IMR-90 (cell line): ENCODE data around the gene PGR. TPM values are rescaled to one million over a fixed set of nuclear protein-coding genes. Genes with fewer than 3 reads are reported as not detected.

Experiments
- ATAC-seq: fragments of 200-7000 bp; cut with Tn5 transposase; 2 replicates; pipeline ENCODE4 v1.9.1; 2020; ENCODE audit warnings: low read depth, mild to moderate bottlenecking, moderate library complexity
- BruUV-seq: library from RNA; stranded (reverse); fragments of 400-500 nt; replicated peaks from 2 replicates; lab custom pipeline; 2021; lab: Mats Ljungman, UMichigan
- CTCF ChIA-PET: fragments of 300-600 bp; formaldehyde crosslinking; extraction: SDS; loops from one replicate; lab custom pipeline; 2021; ENCODE audit warnings: antibody characterized with exemption; lab: Yijun Ruan, JAX
- POLR2A ChIA-PET: fragments of 300-600 bp; sonication (Branson Sonifier 250); formaldehyde crosslinking; loops from one replicate; lab custom pipeline; 2022; ENCODE audit warnings: antibody characterized with exemption; ENCODE audit not compliant: unreplicated experiment; lab: Charles Lee
- DNase-seq: peaks from one replicate; pipeline ENCODE4 v3.0.0; 2013
- H2AFZ ChIP-seq: replicated peaks from 2 replicates; pipeline ENCODE3; 2013; ENCODE audit warnings: low read length, mild to moderate bottlenecking; ENCODE audit not compliant: poor library complexity
- H2AK5ac ChIP-seq: 2 replicates; pipeline ENCODE4 v1.6.1; 2013; ENCODE audit warnings: low read depth, low read length, inconsistent platforms
- H2AK9ac ChIP-seq: replicated peaks from 2 replicates; pipeline ENCODE3; 2013; ENCODE audit warnings: mild to moderate bottlenecking, low read depth, low read length, moderate library complexity; ENCODE audit not compliant: poor library complexity
- H2BK120ac ChIP-seq: 2 replicates; pipeline ENCODE4 v1.6.1; 2013; ENCODE audit warnings: low read depth, low read length, inconsistent platforms
- H2BK15ac ChIP-seq: 3 replicates; pipeline ENCODE4 v1.6.1; 2013; ENCODE audit warnings: low read depth, low read length, inconsistent platforms
- H2BK20ac ChIP-seq: 2 replicates; pipeline ENCODE4 v1.6.1; 2013; ENCODE audit warnings: low read depth, mild to moderate bottlenecking, inconsistent platforms, low read length, moderate library complexity
- H2BK5ac ChIP-seq: 2 replicates; pipeline ENCODE4 v1.6.1; 2013; ENCODE audit warnings: mild to moderate bottlenecking, low read depth, low read length, inconsistent platforms; ENCODE audit not compliant: poor library complexity, severe bottlenecking
- H3K14ac ChIP-seq: replicated peaks from 2 replicates; pipeline ENCODE4 v1.6.1; 2013; ENCODE audit warnings: low read depth, low read length, inconsistent platforms
- H3K18ac ChIP-seq: 2 replicates; pipeline ENCODE4 v1.6.1; 2013; ENCODE audit warnings: low read depth, low read length, control low read depth
- H3K23ac ChIP-seq: 2 replicates; pipeline ENCODE4 v1.6.1; 2013; ENCODE audit warnings: low read depth, low read length, inconsistent platforms
- H3K27ac ChIP-seq: 2 replicates; pipeline ENCODE4 v1.5.1; 2013; ENCODE audit warnings: mild to moderate bottlenecking, control low read depth, low read length; ENCODE audit not compliant: insufficient read depth
- H3K27me3 ChIP-seq: 2 replicates; pipeline ENCODE4 v1.6.1; 2013; ENCODE audit warnings: low read length; ENCODE audit not compliant: control insufficient read depth, insufficient read depth
- H3K36me3 ChIP-seq: 2 replicates; pipeline ENCODE4 v1.6.1; 2013; ENCODE audit warnings: low read length, mixed read lengths; ENCODE audit not compliant: control insufficient read depth, insufficient read depth
- H3K4ac ChIP-seq: 2 replicates; pipeline ENCODE4 v1.6.1; 2013; ENCODE audit warnings: low read depth, low read length, inconsistent platforms
- H3K4me1 ChIP-seq: 2 replicates; pipeline ENCODE4 v1.6.1; 2013; ENCODE audit warnings: low read length, mixed read lengths; ENCODE audit not compliant: control insufficient read depth, insufficient read depth
- H3K4me2 ChIP-seq: 2 replicates; pipeline ENCODE4 v1.6.1; 2013; ENCODE audit warnings: low read depth, mild to moderate bottlenecking, control low read depth, low read length, moderate library complexity
- H3K4me3 ChIP-seq: 2 replicates; pipeline ENCODE4 v1.5.1; 2013; ENCODE audit warnings: low read depth, mild to moderate bottlenecking, control low read depth, low read length, moderate library complexity; ENCODE audit not compliant: insufficient read depth
- H3K56ac ChIP-seq: 2 replicates; pipeline ENCODE4 v1.6.1; 2013; ENCODE audit warnings: low read length, inconsistent platforms; ENCODE audit not compliant: insufficient read depth; ENCODE audit errors: extremely low read depth
- H3K79me1 ChIP-seq, 2 experiments: 2 replicates each; pipeline ENCODE4 v1.6.1; 2013; ENCODE audit warnings: low read length in 2 of 2, inconsistent platforms in 1 of 2, low read depth in 1 of 2
- H3K9ac ChIP-seq: 2 replicates; pipeline ENCODE4 v1.6.1; 2013; ENCODE audit warnings: low read depth, low read length, control low read depth
- H3K9me1 ChIP-seq: 2 replicates; pipeline ENCODE4 v1.6.1; 2013; ENCODE audit warnings: low read length, inconsistent platforms; ENCODE audit not compliant: insufficient read depth
- H3K9me3 ChIP-seq: 2 replicates; pipeline ENCODE4 v1.6.1; 2013; ENCODE audit warnings: low read length; ENCODE audit not compliant: control insufficient read depth, insufficient read depth
- H4K20me1 ChIP-seq: 2 replicates; pipeline ENCODE4 v1.6.1; 2013; ENCODE audit warnings: low read length, inconsistent platforms; ENCODE audit not compliant: insufficient read depth
- H4K5ac ChIP-seq: 2 replicates; pipeline ENCODE4 v1.6.1; 2013; ENCODE audit warnings: mild to moderate bottlenecking, low read depth, low read length, control low read depth
- H4K8ac ChIP-seq, 2 experiments: 2 replicates each; pipeline ENCODE4 v1.6.1; 2013; ENCODE audit warnings: low read depth in 2 of 2, low read length in 2 of 2, control low read depth in 1 of 2, inconsistent platforms in 1 of 2
- H4K91ac ChIP-seq: 2 replicates; pipeline ENCODE4 v1.6.1; 2013; ENCODE audit warnings: low read depth, low read length, inconsistent platforms; ENCODE audit not compliant: insufficient read depth
- CEBPB ChIP-seq: IDR thresholded peaks from 2 replicates; pipeline ENCODE4 v1.6.1; 2012; ENCODE audit warnings: low read depth, low read length, improper control_type of control experiment
- CTCF ChIP-seq: conservative IDR thresholded peaks from 2 replicates; pipeline ENCODE4 v1.5.1; 2012; ENCODE audit warnings: mild to moderate bottlenecking, low read depth, low read length, improper control_type of control experiment
- ELK1 ChIP-seq: fragments of 150-350 bp; IDR thresholded peaks from 2 replicates; pipeline ENCODE4 v1.6.1; 2016; ENCODE audit warnings: low read depth, mild to moderate bottlenecking, low read length, moderate library complexity, borderline replicate concordance
- MAFK ChIP-seq: IDR thresholded peaks from 2 replicates; pipeline ENCODE4 v1.6.1; 2012; ENCODE audit warnings: low read depth, low read length, improper control_type of control experiment
- POLR2A ChIP-seq: IDR thresholded peaks from 2 replicates; pipeline ENCODE4 v1.6.1; 2012; ENCODE audit warnings: mild to moderate bottlenecking, low read depth, low read length
- RCOR1 ChIP-seq: IDR thresholded peaks from 2 replicates; pipeline ENCODE4 v1.6.1; 2012; ENCODE audit warnings: mild to moderate bottlenecking, low read length, improper control_type of control experiment; ENCODE audit not compliant: insufficient replicate concordance
- RFX5 ChIP-seq: IDR thresholded peaks from 2 replicates; pipeline ENCODE4 v1.8.0; 2012; ENCODE audit warnings: low read depth, mild to moderate bottlenecking, low read length, moderate library complexity
- SMC3 ChIP-seq: fragments of 150-350 bp; IDR thresholded peaks from 2 replicates; pipeline ENCODE4 v1.6.1; 2016; ENCODE audit warnings: low read depth, mild to moderate bottlenecking, antibody characterized with exemption, low read length, moderate library complexity
- USF2 ChIP-seq: fragments of 150-350 bp; IDR thresholded peaks from 2 replicates; pipeline ENCODE4 v1.6.1; 2017; ENCODE audit warnings: mild to moderate bottlenecking, antibody characterized with exemption, low read length, low read depth
- WGBS, 2 experiments: methylation state at CpG; one replicate each; pipeline versions ENCODE4 v1.1.5 to v1.1.7; 2013; ENCODE audit warnings: missing lambda C conversion rate in 2 of 2; ENCODE audit not compliant: insufficient read length in 1 of 2; ENCODE audit errors: extremely low coverage in 2 of 2; 5-methylcytosine and 5-hydroxymethylcytosine counted together
- dilution Hi-C: fragments of 300-500 bp; cut with HindIII; formaldehyde crosslinking; loops from one replicate; pipeline ENCODE4 v1.14.3; 2018; ENCODE audit warnings: low sequenced_read_pairs; ENCODE audit not compliant: unreplicated experiment
- in situ Hi-C: fragments of 300-500 bp; cut with MboI; formaldehyde crosslinking; loops from 3 replicates; pipeline ENCODE4 v1.14.3; 2019; ENCODE audit warnings: low sequenced_read_pairs, inconsistent platforms, mixed read lengths
- intact Hi-C: fragments of 100-400 bp; cut with micrococcal nuclease; formaldehyde crosslinking; loops from 2 replicates; pipeline ENCODE4 v1.10.0; 2022
- polyA plus RNA-seq, 3 experiments: library from polyadenylated mRNA; depleted of rRNA; stranded (reverse); fragments of >200 nt; gene quantifications; 2 replicates each; pipeline ENCODE4 v1.2.3, GENCODE V29; 2012; ENCODE audit warnings: low replicate concordance in 1 of 3
- total RNA-seq: library from RNA; depleted of rRNA; stranded (reverse); fragments of >200 nt; gene quantifications from 2 replicates; pipeline ENCODE4 v1.2.3, GENCODE V29; 2012

The PGR gene
- total and polyA plus RNA-seq, 2 of the 4 experiments (the other 2 are of a cell fraction) = under 0.01 TPM; not detected in 1

- Histone ChIP-seq H4K5ac (no peak overlapping the region), H3K27ac (no peak overlapping the region), H3K23ac (no peak overlapping the region), H3K4me3 (no peak overlapping the region), H3K9ac (no peak overlapping the region), H4K20me1 (no peaks in the 10 kb centered on the region), H2BK20ac (no peak overlapping the region), H3K9me1 (no peaks in the 10 kb centered on the region), H3K9me3 (no peaks in the 10 kb centered on the region), H4K91ac (no peak overlapping the region), H2AFZ (no peak overlapping the region), H2AK9ac (no peak overlapping the region), H3K18ac (no peak overlapping the region), H3K4ac (no peak overlapping the region), H2BK15ac (no peak overlapping the region), H3K4me1 (no peaks in the 10 kb centered on the region), H3K27me3 (no peaks in the 10 kb centered on the region), H2AK5ac (no peak overlapping the region), H2BK5ac (no peak overlapping the region), H3K79me1 (no peaks in the 10 kb centered on the region), H3K56ac (no peak overlapping the region), H3K4me2 (no peak overlapping the region), H4K8ac (no peak overlapping the region), H3K36me3 (no peaks in the 10 kb centered on the region), H2BK120ac (no peak overlapping the region), H3K14ac (no peak overlapping the region)
- intact Hi-C loops = no loop called here
- ChIA-PET CTCF (no interaction called here), POLR2A (interaction anchor here (0.6 kb wide), 1 partner anchor 27 kb away, joined by 3 read pairs; no protein-coding TSS in a partner anchor)
- TF ChIP-seq RFX5 (no peak), MAFK (no peak), POLR2A (no peak), USF2 (no peak), ELK1 (no peak), CEBPB (no peak), RCOR1 (no peak), SMC3 (no peak), CTCF (no peak)
- BruUV-seq = no TSS peak
- DNase-seq = no peak
- no CpG with 5 or more reads among the region's 1 CpG for WGBS, 2 experiments
- dilution Hi-C loops = no loop called here
- ATAC-seq = no peak
- in situ Hi-C loops = no loop called here
These were observed 101.0 kb downstream of the PGR start for GRCh38 chr11:101028644-101029043.
